IMR-90 (cell line): Measurements from ENCODE around the gene ZNF280A. TPM values are rescaled to one million over a fixed set of nuclear protein-coding genes. Genes with fewer than 3 reads are reported as not detected.

Experiments
- ATAC-seq: fragments of 200-7000 bp; cut with Tn5 transposase; 2 replicates; pipeline ENCODE4 v1.9.1; 2020; ENCODE audit warnings: low read depth, mild to moderate bottlenecking, moderate library complexity
- BruUV-seq: library from RNA; stranded (reverse); fragments of 400-500 nt; replicated peaks from 2 replicates; lab custom pipeline; 2021; lab: Mats Ljungman, UMichigan
- CTCF ChIA-PET: fragments of 300-600 bp; formaldehyde crosslinking; extraction: SDS; loops from one replicate; lab custom pipeline; 2021; ENCODE audit warnings: antibody characterized with exemption; lab: Yijun Ruan, JAX
- POLR2A ChIA-PET: fragments of 300-600 bp; sonication (Branson Sonifier 250); formaldehyde crosslinking; loops from one replicate; lab custom pipeline; 2022; ENCODE audit warnings: antibody characterized with exemption; ENCODE audit not compliant: unreplicated experiment; lab: Charles Lee
- DNase-seq: peaks from one replicate; pipeline ENCODE4 v3.0.0; 2013
- H2AFZ ChIP-seq: replicated peaks from 2 replicates; pipeline ENCODE3; 2013; ENCODE audit warnings: low read length, mild to moderate bottlenecking; ENCODE audit not compliant: poor library complexity
- H2AK5ac ChIP-seq: 2 replicates; pipeline ENCODE4 v1.6.1; 2013; ENCODE audit warnings: low read depth, low read length, inconsistent platforms
- H2AK9ac ChIP-seq: replicated peaks from 2 replicates; pipeline ENCODE3; 2013; ENCODE audit warnings: mild to moderate bottlenecking, low read depth, low read length, moderate library complexity; ENCODE audit not compliant: poor library complexity
- H2BK120ac ChIP-seq: 2 replicates; pipeline ENCODE4 v1.6.1; 2013; ENCODE audit warnings: low read depth, low read length, inconsistent platforms
- H2BK15ac ChIP-seq: 3 replicates; pipeline ENCODE4 v1.6.1; 2013; ENCODE audit warnings: low read depth, low read length, inconsistent platforms
- H2BK20ac ChIP-seq: 2 replicates; pipeline ENCODE4 v1.6.1; 2013; ENCODE audit warnings: low read depth, mild to moderate bottlenecking, inconsistent platforms, low read length, moderate library complexity
- H2BK5ac ChIP-seq: 2 replicates; pipeline ENCODE4 v1.6.1; 2013; ENCODE audit warnings: mild to moderate bottlenecking, low read depth, low read length, inconsistent platforms; ENCODE audit not compliant: poor library complexity, severe bottlenecking
- H3K14ac ChIP-seq: replicated peaks from 2 replicates; pipeline ENCODE4 v1.6.1; 2013; ENCODE audit warnings: low read depth, low read length, inconsistent platforms
- H3K18ac ChIP-seq: 2 replicates; pipeline ENCODE4 v1.6.1; 2013; ENCODE audit warnings: low read depth, low read length, control low read depth
- H3K23ac ChIP-seq: 2 replicates; pipeline ENCODE4 v1.6.1; 2013; ENCODE audit warnings: low read depth, low read length, inconsistent platforms
- H3K27ac ChIP-seq: 2 replicates; pipeline ENCODE4 v1.5.1; 2013; ENCODE audit warnings: mild to moderate bottlenecking, control low read depth, low read length; ENCODE audit not compliant: insufficient read depth
- H3K27me3 ChIP-seq: 2 replicates; pipeline ENCODE4 v1.6.1; 2013; ENCODE audit warnings: low read length; ENCODE audit not compliant: control insufficient read depth, insufficient read depth
- H3K36me3 ChIP-seq: 2 replicates; pipeline ENCODE4 v1.6.1; 2013; ENCODE audit warnings: low read length, mixed read lengths; ENCODE audit not compliant: control insufficient read depth, insufficient read depth
- H3K4ac ChIP-seq: 2 replicates; pipeline ENCODE4 v1.6.1; 2013; ENCODE audit warnings: low read depth, low read length, inconsistent platforms
- H3K4me1 ChIP-seq: 2 replicates; pipeline ENCODE4 v1.6.1; 2013; ENCODE audit warnings: low read length, mixed read lengths; ENCODE audit not compliant: control insufficient read depth, insufficient read depth
- H3K4me2 ChIP-seq: 2 replicates; pipeline ENCODE4 v1.6.1; 2013; ENCODE audit warnings: low read depth, mild to moderate bottlenecking, control low read depth, low read length, moderate library complexity
- H3K4me3 ChIP-seq: 2 replicates; pipeline ENCODE4 v1.5.1; 2013; ENCODE audit warnings: low read depth, mild to moderate bottlenecking, control low read depth, low read length, moderate library complexity; ENCODE audit not compliant: insufficient read depth
- H3K56ac ChIP-seq: 2 replicates; pipeline ENCODE4 v1.6.1; 2013; ENCODE audit warnings: low read length, inconsistent platforms; ENCODE audit not compliant: insufficient read depth; ENCODE audit errors: extremely low read depth
- H3K79me1 ChIP-seq, 2 experiments: 2 replicates each; pipeline ENCODE4 v1.6.1; 2013; ENCODE audit warnings: low read length in 2 of 2, inconsistent platforms in 1 of 2, low read depth in 1 of 2
- H3K9ac ChIP-seq: 2 replicates; pipeline ENCODE4 v1.6.1; 2013; ENCODE audit warnings: low read depth, low read length, control low read depth
- H3K9me1 ChIP-seq: 2 replicates; pipeline ENCODE4 v1.6.1; 2013; ENCODE audit warnings: low read length, inconsistent platforms; ENCODE audit not compliant: insufficient read depth
- H3K9me3 ChIP-seq: 2 replicates; pipeline ENCODE4 v1.6.1; 2013; ENCODE audit warnings: low read length; ENCODE audit not compliant: control insufficient read depth, insufficient read depth
- H4K20me1 ChIP-seq: 2 replicates; pipeline ENCODE4 v1.6.1; 2013; ENCODE audit warnings: low read length, inconsistent platforms; ENCODE audit not compliant: insufficient read depth
- H4K5ac ChIP-seq: 2 replicates; pipeline ENCODE4 v1.6.1; 2013; ENCODE audit warnings: mild to moderate bottlenecking, low read depth, low read length, control low read depth
- H4K8ac ChIP-seq, 2 experiments: 2 replicates each; pipeline ENCODE4 v1.6.1; 2013; ENCODE audit warnings: low read depth in 2 of 2, low read length in 2 of 2, control low read depth in 1 of 2, inconsistent platforms in 1 of 2
- H4K91ac ChIP-seq: 2 replicates; pipeline ENCODE4 v1.6.1; 2013; ENCODE audit warnings: low read depth, low read length, inconsistent platforms; ENCODE audit not compliant: insufficient read depth
- ELK1 ChIP-seq: fragments of 150-350 bp; IDR thresholded peaks from 2 replicates; pipeline ENCODE4 v1.6.1; 2016; ENCODE audit warnings: low read depth, mild to moderate bottlenecking, low read length, moderate library complexity, borderline replicate concordance
- FOS ChIP-seq: fragments of 150-350 bp; IDR thresholded peaks from 2 replicates; pipeline ENCODE4 v1.6.1; 2016; ENCODE audit warnings: low read depth, low read length
- MXI1 ChIP-seq: IDR thresholded peaks from 2 replicates; pipeline ENCODE4 v1.6.1; 2012; ENCODE audit warnings: low read depth, mild to moderate bottlenecking, low read length, moderate library complexity, borderline replicate concordance
- NFE2L2 ChIP-seq: fragments of 150-350 bp; IDR thresholded peaks from 2 replicates; pipeline ENCODE4 v1.6.1; 2016; ENCODE audit warnings: low read depth, mild to moderate bottlenecking, low read length
- RFX5 ChIP-seq: IDR thresholded peaks from 2 replicates; pipeline ENCODE4 v1.8.0; 2012; ENCODE audit warnings: low read depth, mild to moderate bottlenecking, low read length, moderate library complexity
- SMC3 ChIP-seq: fragments of 150-350 bp; IDR thresholded peaks from 2 replicates; pipeline ENCODE4 v1.6.1; 2016; ENCODE audit warnings: low read depth, mild to moderate bottlenecking, antibody characterized with exemption, low read length, moderate library complexity
- WGBS, 2 experiments: methylation state at CpG; one replicate each; pipeline versions ENCODE4 v1.1.5 to v1.1.7; 2013; ENCODE audit warnings: missing lambda C conversion rate in 2 of 2; ENCODE audit not compliant: insufficient read length in 1 of 2; ENCODE audit errors: extremely low coverage in 2 of 2; 5-methylcytosine and 5-hydroxymethylcytosine counted together
- dilution Hi-C: fragments of 300-500 bp; cut with HindIII; formaldehyde crosslinking; loops from one replicate; pipeline ENCODE4 v1.14.3; 2018; ENCODE audit warnings: low sequenced_read_pairs; ENCODE audit not compliant: unreplicated experiment
- in situ Hi-C: fragments of 300-500 bp; cut with MboI; formaldehyde crosslinking; loops from 3 replicates; pipeline ENCODE4 v1.14.3; 2019; ENCODE audit warnings: low sequenced_read_pairs, inconsistent platforms, mixed read lengths
- intact Hi-C: fragments of 100-400 bp; cut with micrococcal nuclease; formaldehyde crosslinking; loops from 2 replicates; pipeline ENCODE4 v1.10.0; 2022
- polyA plus RNA-seq, 3 experiments: library from polyadenylated mRNA; depleted of rRNA; stranded (reverse); fragments of >200 nt; gene quantifications; 2 replicates each; pipeline ENCODE4 v1.2.3, GENCODE V29; 2012; ENCODE audit warnings: low replicate concordance in 1 of 3
- total RNA-seq: library from RNA; depleted of rRNA; stranded (reverse); fragments of >200 nt; gene quantifications from 2 replicates; pipeline ENCODE4 v1.2.3, GENCODE V29; 2012

Gene ZNF280A
- total and polyA plus RNA-seq, 2 of the 4 experiments (the other 2 are of a cell fraction): not detected

DNA sequence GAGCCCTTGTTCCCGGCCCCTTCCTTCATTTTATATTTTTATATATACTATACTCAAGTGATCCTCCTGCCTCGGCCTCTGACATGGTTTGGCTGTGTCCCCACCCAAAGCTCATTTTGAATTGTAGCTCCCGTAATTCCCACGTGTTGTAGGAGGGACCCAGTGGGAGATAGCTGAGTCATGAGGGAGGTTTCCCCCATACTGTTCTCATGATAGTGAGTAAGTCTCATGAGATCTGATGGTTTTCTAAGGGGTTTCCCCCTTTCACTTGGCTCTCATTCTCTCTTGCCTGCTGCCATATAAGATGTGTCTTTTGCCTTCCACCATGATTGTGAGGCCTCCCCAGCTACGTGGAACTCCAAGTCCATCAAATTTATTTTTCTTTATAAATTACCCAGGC, 7.2 kb upstream of the ZNF280A start:
- Histone ChIP-seq H3K14ac (no peak overlapping the region), H4K91ac (no peak overlapping the region), H2AFZ (no peak overlapping the region), H3K4ac (no peak overlapping the region), H3K4me1 (no peaks in the 10 kb centered on the region), H2AK9ac (no peak overlapping the region), H4K20me1 (no peaks in the 10 kb centered on the region), H3K23ac (no peak overlapping the region), H3K4me3 (no peak overlapping the region), H2AK5ac (no peak overlapping the region), H3K9me3 (no peaks in the 10 kb centered on the region), H3K9me1 (no peaks in the 10 kb centered on the region), H3K27ac (no peak overlapping the region), H2BK20ac (no peak overlapping the region), H3K79me1 (no peaks in the 10 kb centered on the region), H3K56ac (no peak overlapping the region), H2BK5ac (no peak overlapping the region), H4K8ac (no peak overlapping the region), H2BK120ac (no peak overlapping the region), H3K27me3 (peaks cover 5% of the 10 kb centered on the region), H3K4me2 (no peak overlapping the region), H3K18ac (no peak overlapping the region), H3K36me3 (no peaks in the 10 kb centered on the region), H4K5ac (no peak overlapping the region), H3K9ac (no peak overlapping the region), H2BK15ac (no peak overlapping the region)
- dilution Hi-C loops (no loop called here), intact Hi-C loops (no loop called here), in situ Hi-C loops (no loop called here)
- WGBS, 2 experiments: no CpG with 5 or more reads among the region's 5 CpGs
- ChIA-PET CTCF (no interaction called here), POLR2A (no interaction called here)
- TF ChIP-seq ELK1 (no peak), MXI1 (no peak), SMC3 (no peak), FOS (no peak), RFX5 (no peak), NFE2L2 (no peak)
- no TSS peak for BruUV-seq
- DNase-seq: no peak
- ATAC-seq: no peak
